Trophoblast cell (in vitro differentiated cells and primary cell): ENCODE measurements around the gene TAF4.

ENCODE experiments used
- DNase-seq, 2 donors: peaks; one replicate each; pipeline ENCODE4 v3.0.0-alpha.2; 2016
- H2AFZ ChIP-seq: 2 replicates; pipeline ENCODE4 v1.6.1; 2013; ENCODE audit warnings: low read length, moderate library complexity, mild to moderate bottlenecking; ENCODE audit not compliant: insufficient read depth, poor library complexity
- H2AK5ac ChIP-seq: 2 replicates; pipeline ENCODE4 v1.6.1; 2013; ENCODE audit warnings: mild to moderate bottlenecking, low read length
- H2BK120ac ChIP-seq: 2 replicates; pipeline ENCODE4 v1.6.1; 2013; ENCODE audit warnings: low read length, mild to moderate bottlenecking, moderate library complexity; ENCODE audit not compliant: insufficient read depth, poor library complexity
- H2BK12ac ChIP-seq: 2 replicates; pipeline ENCODE4 v1.6.1; 2013; ENCODE audit warnings: mild to moderate bottlenecking, low read length, moderate library complexity
- H2BK5ac ChIP-seq: 2 replicates; pipeline ENCODE4 v1.6.1; 2013; ENCODE audit warnings: low read length, low read depth, moderate library complexity, mild to moderate bottlenecking; ENCODE audit not compliant: poor library complexity
- H3K14ac ChIP-seq: 2 replicates; pipeline ENCODE4 v1.6.1; 2013; ENCODE audit warnings: mild to moderate bottlenecking, low read length
- H3K18ac ChIP-seq: 2 replicates; pipeline ENCODE4 v1.6.1; 2013; ENCODE audit warnings: mild to moderate bottlenecking, low read length
- H3K23ac ChIP-seq: 2 replicates; pipeline ENCODE4 v1.6.1; 2013; ENCODE audit warnings: low read length
- H3K27ac ChIP-seq: 2 replicates; pipeline ENCODE4 v1.5.1; 2013; ENCODE audit warnings: low read depth, mild to moderate bottlenecking, inconsistent platforms, low read length, moderate library complexity
- H3K27me3 ChIP-seq: 2 replicates; pipeline ENCODE4 v1.6.1; 2013; ENCODE audit warnings: inconsistent platforms, mild to moderate bottlenecking, low read length, moderate library complexity; ENCODE audit not compliant: insufficient read depth
- H3K36me3 ChIP-seq, 2 experiments: 1 replicate in 1 of 2; 2 replicates in 1 of 2; pipeline ENCODE4 v1.6.1; 2013; ENCODE audit warnings: low read length in 2 of 2, mild to moderate bottlenecking in 2 of 2, moderate library complexity in 1 of 2; ENCODE audit not compliant: insufficient read depth in 2 of 2, control insufficient read depth in 1 of 2
- H3K4ac ChIP-seq: 2 replicates; pipeline ENCODE4 v1.6.1; 2013; ENCODE audit warnings: low read depth, mild to moderate bottlenecking, low read length, moderate library complexity
- H3K4me1 ChIP-seq, 2 experiments: 1 replicate in 1 of 2; 2 replicates in 1 of 2; pipeline ENCODE4 v1.6.1; 2013; ENCODE audit warnings: low read length in 2 of 2, mild to moderate bottlenecking in 2 of 2, moderate library complexity in 1 of 2; ENCODE audit not compliant: insufficient read depth in 2 of 2, control insufficient read depth in 1 of 2
- H3K4me2 ChIP-seq: 2 replicates; pipeline ENCODE4 v1.6.1; 2013; ENCODE audit warnings: inconsistent platforms, mild to moderate bottlenecking, low read length, moderate library complexity
- H3K4me3 ChIP-seq: 2 replicates; pipeline ENCODE4 v1.5.1; 2013; ENCODE audit warnings: mild to moderate bottlenecking, low read depth, low read length, inconsistent platforms
- H3K79me1 ChIP-seq: one replicate; pipeline ENCODE4 v1.6.1; 2013; ENCODE audit warnings: low read length
- H3K79me2 ChIP-seq: 2 replicates; pipeline ENCODE4 v1.6.1; 2013; ENCODE audit warnings: low read length, mild to moderate bottlenecking; ENCODE audit not compliant: control insufficient read depth, insufficient read depth, poor library complexity
- H3K9ac ChIP-seq: 2 replicates; pipeline ENCODE4 v1.6.1; 2013; ENCODE audit warnings: mild to moderate bottlenecking, low read length
- H3K9me3 ChIP-seq: 2 replicates; pipeline ENCODE4 v1.6.1; 2013; ENCODE audit warnings: low read depth, mild to moderate bottlenecking, control low read depth, inconsistent platforms, low read length; ENCODE audit not compliant: insufficient read depth
- H4K12ac ChIP-seq: 2 replicates; pipeline ENCODE4 v1.6.1; 2013; ENCODE audit warnings: low read depth, mild to moderate bottlenecking, low read length, moderate library complexity
- H4K8ac ChIP-seq: 2 replicates; pipeline ENCODE4 v1.6.1; 2013; ENCODE audit warnings: low read depth, mild to moderate bottlenecking, low read length, moderate library complexity
- H4K91ac ChIP-seq: one replicate; pipeline ENCODE4 v1.6.1; 2013; ENCODE audit warnings: low read depth, mild to moderate bottlenecking, low read length, moderate library complexity
- WGBS: extraction: QIAGEN DNeasy Blood & Tissue Kit; methylation state at CpG from one replicate; pipeline ENCODE4 v1.1.7; 2013; ENCODE audit warnings: missing lambda C conversion rate; ENCODE audit not compliant: insufficient read length, insufficient coverage; ENCODE audit errors: extremely low coverage; 5-methylcytosine and 5-hydroxymethylcytosine counted together

The TAF4 gene

GRCh38 chr20:61933951-61934715 is 131.5 kb downstream of the TAF4 start:
- Histone ChIP-seq H3K4me3 (no peak overlapping the region), H2BK120ac (no peak overlapping the region), H4K12ac (no peak overlapping the region), H2AK5ac (no peak overlapping the region), H3K36me3 (no peaks in the 10 kb centered on the region), H3K14ac (no peak overlapping the region), H3K9ac (no peak overlapping the region), H3K4ac (no peak overlapping the region), H3K18ac (no peak overlapping the region), H3K27ac (no peak overlapping the region), H3K79me2 (no peaks in the 10 kb centered on the region), H2BK5ac (no peak overlapping the region), H2BK12ac (no peak overlapping the region), H3K4me1 (peaks cover under 1 to 1% of the 10 kb centered on the region in 2 experiments), H3K27me3 (no peaks in the 10 kb centered on the region), H2AFZ (no peak overlapping the region), H3K9me3 (peaks cover 11% of the 10 kb centered on the region), H3K79me1 (no peaks in the 10 kb centered on the region), H4K8ac (no peak overlapping the region), H4K91ac (no peak overlapping the region), H3K4me2 (no peak overlapping the region), H3K23ac (no peak overlapping the region)
- DNase-seq = no peak
- no CpG with 5 or more reads among the region's 36 CpGs for WGBS

- Histone ChIP-seq H3K23ac (no peak overlapping the region), H3K4me1 (no peaks in the 10 kb centered on the region), H2AFZ (no peak overlapping the region), H4K8ac (no peak overlapping the region), H3K4me2 (no peak overlapping the region), H3K79me2 (no peaks in the 10 kb centered on the region), H4K91ac (no peak overlapping the region), H3K9ac (no peak overlapping the region), H3K9me3 (peaks cover 11% of the 10 kb centered on the region), H3K79me1 (no peaks in the 10 kb centered on the region), H3K18ac (no peak overlapping the region), H2BK12ac (no peak overlapping the region), H2BK5ac (no peak overlapping the region), H4K12ac (no peak overlapping the region), H3K14ac (no peak overlapping the region), H2BK120ac (no peak overlapping the region), H3K4ac (no peak overlapping the region), H3K27me3 (no peaks in the 10 kb centered on the region), H3K36me3 (no peaks in the 10 kb centered on the region), H3K4me3 (no peak overlapping the region), H3K27ac (no peak overlapping the region), H2AK5ac (no peak overlapping the region)
- WGBS = no CpG with 5 or more reads among the region's 17 CpGs
- no peak for DNase-seq
Observed at GRCh38 chr20:61933481-61933950, 132.2 kb downstream of the TAF4 start.

GRCh38 chr20:61932711-61933480 is 132.8 kb downstream of the TAF4 start:
- Histone ChIP-seq H3K4ac (no peak overlapping the region), H3K4me2 (no peak overlapping the region), H3K18ac (no peak overlapping the region), H2BK5ac (no peak overlapping the region), H4K91ac (no peak overlapping the region), H2AK5ac (no peak overlapping the region), H3K4me3 (peak overlapping the region; percentile 45), H3K27ac (no peak overlapping the region), H3K79me1 (no peaks in the 10 kb centered on the region), H4K8ac (no peak overlapping the region), H3K9ac (no peak overlapping the region), H3K14ac (no peak overlapping the region), H3K4me1 (no peaks in the 10 kb centered on the region), H3K27me3 (no peaks in the 10 kb centered on the region), H2AFZ (no peak overlapping the region), H3K79me2 (no peaks in the 10 kb centered on the region), H3K36me3 (no peaks in the 10 kb centered on the region), H2BK12ac (no peak overlapping the region), H3K23ac (peak overlapping the region; percentile 4), H4K12ac (no peak overlapping the region), H3K9me3 (peaks cover 11% of the 10 kb centered on the region), H2BK120ac (no peak overlapping the region)
- DNase-seq = no peak
- WGBS = no CpG with 5 or more reads among the region's 38 CpGs

- Histone ChIP-seq H3K27me3 (no peaks in the 10 kb centered on the region), H3K4me2 (no peak overlapping the region), H3K23ac (peak overlapping the region; percentile 4), H3K79me2 (no peaks in the 10 kb centered on the region), H3K4ac (no peak overlapping the region), H3K27ac (no peak overlapping the region), H3K4me3 (peak overlapping the region; percentile 45), H2BK120ac (no peak overlapping the region), H4K12ac (no peak overlapping the region), H2AFZ (no peak overlapping the region), H3K79me1 (no peaks in the 10 kb centered on the region), H4K8ac (no peak overlapping the region), H2BK5ac (no peak overlapping the region), H2BK12ac (no peak overlapping the region), H3K9me3 (peaks cover 14% of the 10 kb centered on the region), H3K4me1 (no peaks in the 10 kb centered on the region), H3K9ac (peak overlapping the region; percentile 12), H4K91ac (no peak overlapping the region), H2AK5ac (no peak overlapping the region), H3K36me3 (no peaks in the 10 kb centered on the region), H3K14ac (no peak overlapping the region), H3K18ac (no peak overlapping the region)
- no CpG with 5 or more reads among the region's 9 CpGs for WGBS
- DNase-seq = no peak
Observed at GRCh38 chr20:61932199-61932592, 133.5 kb downstream of the TAF4 start.
